SK-N-SH (cell line): ENCODE data around the gene CCDC167. TPM values are rescaled to one million over a fixed set of nuclear protein-coding genes. Genes with fewer than 3 reads are reported as not detected.

Source experiments
- CTCF ChIA-PET: fragments of 300-600, 350-600 bp; formaldehyde crosslinking; extraction: SDS; loops from one replicate; lab custom pipeline; 2021; lab: Yijun Ruan, JAX
- POLR2A ChIA-PET: fragments of 350-600 bp; sonication (Branson Sonifier 250); formaldehyde crosslinking; extraction: SDS; loops from one replicate; lab custom pipeline; 2020; ENCODE audit warnings: antibody characterized with exemption, inconsistent platforms; lab: Yijun Ruan, JAX
- DNase-seq: peaks from one replicate; pipeline ENCODE4 v3.0.0; 2012
- H2AFZ ChIP-seq: fragments of 200-600 bp; sonication (generic); 2 replicates; pipeline ENCODE4 v1.8.1; 2016; ENCODE audit warnings: antibody characterized with exemption, mild to moderate bottlenecking, low read depth
- H3F3A ChIP-seq: fragments of 200-600 bp; sonication (generic); replicated peaks from 2 replicates; pipeline ENCODE3; 2016; ENCODE audit warnings: antibody characterized with exemption, mild to moderate bottlenecking; ENCODE audit not compliant: insufficient read depth
- H3K27ac ChIP-seq, 2 experiments: fragments of 200-500 bp in 1 of 2; fragments of 200-600 bp in 1 of 2; sonication (Bioruptor generic) in 1 of 2; sonication (generic), shearing (Covaris generic) in 1 of 2; 2 replicates each; pipeline versions ENCODE4 v1.5.1 to v1.6.1; 2014 to 2016; ENCODE audit warnings: low read depth in 2 of 2, inconsistent platforms in 1 of 2, low read length in 1 of 2, mild to moderate bottlenecking in 1 of 2, mixed read lengths in 1 of 2
- H3K27me3 ChIP-seq: fragments of 200-600 bp; sonication (generic), shearing (Covaris generic); 2 replicates; pipeline ENCODE4 v1.6.1; 2016; ENCODE audit warnings: mixed run types; ENCODE audit not compliant: insufficient read depth
- H3K36me3 ChIP-seq, 2 experiments: fragments of 200-500 bp in 1 of 2; fragments of 200-600 bp in 1 of 2; sonication (Bioruptor generic) in 1 of 2; sonication (generic) in 1 of 2; replicated peaks in 1 of 2; 2 replicates each; pipeline versions ENCODE3 to v1.5.1; 2014 to 2016; ENCODE audit warnings: low read length in 1 of 2, mild to moderate bottlenecking in 1 of 2; ENCODE audit not compliant: insufficient read depth in 2 of 2, control insufficient read depth in 1 of 2
- H3K4me1 ChIP-seq, 2 experiments: fragments of 200-500 bp in 1 of 2; fragments of 200-600 bp in 1 of 2; sonication (Bioruptor generic) in 1 of 2; sonication (generic), shearing (Covaris generic) in 1 of 2; 2 replicates each; pipeline versions ENCODE4 v1.5.1 to v1.6.1; 2014 to 2016; ENCODE audit warnings: low read depth in 1 of 2, low read length in 1 of 2, mixed run types in 1 of 2; ENCODE audit not compliant: insufficient read depth in 2 of 2, control insufficient read depth in 1 of 2
- H3K4me2 ChIP-seq: fragments of 200-600 bp; sonication (generic), shearing (Covaris generic); 2 replicates; pipeline ENCODE4 v1.6.1; 2017; ENCODE audit warnings: mixed run types
- H3K4me3 ChIP-seq, 2 experiments: fragments of 200-500 bp in 1 of 2; fragments of 200-600 bp in 1 of 2; sonication (Bioruptor generic) in 1 of 2; sonication (generic), shearing (Covaris generic) in 1 of 2; 2 replicates each; pipeline versions ENCODE4 v1.5.1 to v1.8.1; 2014 to 2016; ENCODE audit warnings: low read depth in 2 of 2, inconsistent platforms in 1 of 2, low read length in 1 of 2, mild to moderate bottlenecking in 1 of 2, mixed read lengths in 1 of 2, moderate library complexity in 1 of 2
- H3K79me2 ChIP-seq: fragments of 200-600 bp; sonication (generic); 2 replicates; pipeline ENCODE4 v1.8.1; 2017; ENCODE audit warnings: mild to moderate bottlenecking; ENCODE audit not compliant: insufficient read depth
- H3K9ac ChIP-seq: fragments of 200-600 bp; sonication (generic); 2 replicates; pipeline ENCODE4 v1.6.1; 2017; ENCODE audit warnings: mixed run types
- H3K9me2 ChIP-seq: fragments of 200-600 bp; sonication (generic); 2 replicates; pipeline ENCODE4 v1.6.1; 2017; ENCODE audit warnings: mixed run types
- H3K9me3 ChIP-seq: fragments of 200-600 bp; sonication (generic); 2 replicates; pipeline ENCODE4 v1.6.1; 2017; ENCODE audit warnings: mixed run types, mild to moderate bottlenecking, moderate library complexity
- H4K20me1 ChIP-seq: fragments of 200-600 bp; sonication (generic); 2 replicates; pipeline ENCODE4 v1.6.1; 2017; ENCODE audit warnings: mild to moderate bottlenecking, mixed run types; ENCODE audit not compliant: insufficient read depth
- EP300 ChIP-seq, 2 experiments: IDR thresholded peaks; 2 replicates each; pipeline versions ENCODE4 v1.4.0 to v1.6.1; 2012; ENCODE audit warnings: borderline replicate concordance in 1 of 2, low read depth in 1 of 2, low read length in 1 of 2
- GATA2 ChIP-seq: sonication (generic); formaldehyde crosslinking; IDR thresholded peaks from 2 replicates; pipeline ENCODE4 v1.5.0; 2020; ENCODE audit warnings: mild to moderate bottlenecking, missing genetic modification reagents
- NRF1 ChIP-seq: IDR thresholded peaks from 2 replicates; pipeline ENCODE4 v1.6.1; 2012; ENCODE audit warnings: low read depth, mild to moderate bottlenecking, low read length
- TAF1 ChIP-seq: IDR thresholded peaks from 2 replicates; pipeline ENCODE4 v1.6.1; 2012; ENCODE audit warnings: low read depth, mild to moderate bottlenecking, low read length, moderate library complexity, borderline replicate concordance
- YY1 ChIP-seq: IDR thresholded peaks from 2 replicates; pipeline ENCODE4 v1.4.0; 2012; ENCODE audit warnings: low read depth, mild to moderate bottlenecking
- WGBS: methylation state at CpG from one replicate; pipeline ENCODE4 v1.1.6; 2017; ENCODE audit warnings: low lambda C conversion rate; 5-methylcytosine and 5-hydroxymethylcytosine counted together
- polyA plus RNA-seq, 3 experiments: library from polyadenylated mRNA; depleted of rRNA; stranded (reverse); fragments of >200 nt; gene quantifications; 2 replicates each; pipeline ENCODE4 v1.2.3, GENCODE V29; 2012
- TF ChIP-seq, protein P1 (sequence below): IDR thresholded peaks from 2 replicates; pipeline ENCODE4 v1.4.0; 2012; ENCODE audit warnings: low read depth, borderline replicate concordance
- TF ChIP-seq, protein P2 (sequence below): IDR thresholded peaks from 2 replicates; pipeline ENCODE4 v1.6.1; 2012; ENCODE audit warnings: mild to moderate bottlenecking, low read depth, low read length, moderate library complexity

CCDC167 gene
- polyA plus RNA-seq, 1 of the 3 experiments (the other 2 are of a cell fraction), result 49.1 TPM

DNA sequence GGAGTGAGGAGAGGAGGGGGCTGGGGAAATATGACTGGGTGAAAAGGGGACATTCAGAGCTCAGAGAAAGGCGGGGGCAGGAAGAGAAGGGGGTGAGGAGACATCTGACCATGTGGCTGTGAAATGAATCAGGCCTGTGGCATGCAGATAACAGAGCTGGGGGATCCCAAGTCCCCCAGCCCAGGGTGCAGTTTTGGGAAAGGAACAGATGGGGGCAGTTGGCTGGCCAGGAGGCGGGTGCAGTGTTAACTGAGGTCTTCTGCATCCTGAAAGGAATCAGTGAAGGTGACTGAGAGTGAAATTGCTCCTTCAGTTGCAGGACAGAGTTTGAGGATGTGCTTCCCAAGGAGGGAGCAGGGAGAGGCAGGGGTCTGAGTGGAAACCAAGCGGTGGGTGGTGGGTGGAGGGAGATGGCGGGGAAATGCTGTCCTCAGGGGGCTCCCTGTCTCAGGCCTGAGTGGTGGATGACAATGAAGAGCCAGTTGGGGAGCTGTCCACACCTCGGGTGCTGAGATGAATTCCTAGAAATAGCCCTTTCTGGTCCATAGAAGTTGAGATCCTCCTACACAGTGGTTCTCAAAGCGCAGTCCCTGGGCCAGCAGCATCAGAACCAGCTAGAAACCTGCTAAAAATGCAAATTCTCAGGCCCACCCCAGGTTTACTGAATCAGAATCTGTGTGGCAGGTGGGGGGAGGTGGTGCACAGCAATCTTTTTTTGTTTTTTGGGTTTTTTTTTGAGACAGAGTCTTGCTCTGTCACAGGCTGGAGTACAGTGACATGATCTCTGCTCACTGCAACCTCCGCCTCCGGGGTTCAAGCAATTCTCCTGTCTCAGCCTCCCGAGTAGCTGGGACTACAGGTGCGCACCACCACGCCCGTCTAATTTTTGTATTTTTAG is 26.0 kb upstream of the CCDC167 start:
- no peaks in the 10 kb centered on the region for H4K20me1 ChIP-seq
- TF ChIP-seq, protein P1, sequence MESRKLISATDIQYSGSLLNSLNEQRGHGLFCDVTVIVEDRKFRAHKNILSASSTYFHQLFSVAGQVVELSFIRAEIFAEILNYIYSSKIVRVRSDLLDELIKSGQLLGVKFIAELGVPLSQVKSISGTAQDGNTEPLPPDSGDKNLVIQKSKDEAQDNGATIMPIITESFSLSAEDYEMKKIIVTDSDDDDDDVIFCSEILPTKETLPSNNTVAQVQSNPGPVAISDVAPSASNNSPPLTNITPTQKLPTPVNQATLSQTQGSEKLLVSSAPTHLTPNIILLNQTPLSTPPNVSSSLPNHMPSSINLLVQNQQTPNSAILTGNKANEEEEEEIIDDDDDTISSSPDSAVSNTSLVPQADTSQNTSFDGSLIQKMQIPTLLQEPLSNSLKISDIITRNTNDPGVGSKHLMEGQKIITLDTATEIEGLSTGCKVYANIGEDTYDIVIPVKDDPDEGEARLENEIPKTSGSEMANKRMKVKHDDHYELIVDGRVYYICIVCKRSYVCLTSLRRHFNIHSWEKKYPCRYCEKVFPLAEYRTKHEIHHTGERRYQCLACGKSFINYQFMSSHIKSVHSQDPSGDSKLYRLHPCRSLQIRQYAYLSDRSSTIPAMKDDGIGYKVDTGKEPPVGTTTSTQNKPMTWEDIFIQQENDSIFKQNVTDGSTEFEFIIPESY, result no peak
- TF ChIP-seq EP300 (IDR thresholded peaks at IDR 0.05; ENCODE audit: borderline replicate concordance in 1 of 2, low read depth in 1 of 2, low read length in 1 of 2), result no peak
- TF ChIP-seq NRF1, result no peak
- TF ChIP-seq YY1, result no peak
- no peak for TF ChIP-seq TAF1
- TF ChIP-seq GATA2 (CRISPR knock-in tag), result no peak
- TF ChIP-seq, protein P2, sequence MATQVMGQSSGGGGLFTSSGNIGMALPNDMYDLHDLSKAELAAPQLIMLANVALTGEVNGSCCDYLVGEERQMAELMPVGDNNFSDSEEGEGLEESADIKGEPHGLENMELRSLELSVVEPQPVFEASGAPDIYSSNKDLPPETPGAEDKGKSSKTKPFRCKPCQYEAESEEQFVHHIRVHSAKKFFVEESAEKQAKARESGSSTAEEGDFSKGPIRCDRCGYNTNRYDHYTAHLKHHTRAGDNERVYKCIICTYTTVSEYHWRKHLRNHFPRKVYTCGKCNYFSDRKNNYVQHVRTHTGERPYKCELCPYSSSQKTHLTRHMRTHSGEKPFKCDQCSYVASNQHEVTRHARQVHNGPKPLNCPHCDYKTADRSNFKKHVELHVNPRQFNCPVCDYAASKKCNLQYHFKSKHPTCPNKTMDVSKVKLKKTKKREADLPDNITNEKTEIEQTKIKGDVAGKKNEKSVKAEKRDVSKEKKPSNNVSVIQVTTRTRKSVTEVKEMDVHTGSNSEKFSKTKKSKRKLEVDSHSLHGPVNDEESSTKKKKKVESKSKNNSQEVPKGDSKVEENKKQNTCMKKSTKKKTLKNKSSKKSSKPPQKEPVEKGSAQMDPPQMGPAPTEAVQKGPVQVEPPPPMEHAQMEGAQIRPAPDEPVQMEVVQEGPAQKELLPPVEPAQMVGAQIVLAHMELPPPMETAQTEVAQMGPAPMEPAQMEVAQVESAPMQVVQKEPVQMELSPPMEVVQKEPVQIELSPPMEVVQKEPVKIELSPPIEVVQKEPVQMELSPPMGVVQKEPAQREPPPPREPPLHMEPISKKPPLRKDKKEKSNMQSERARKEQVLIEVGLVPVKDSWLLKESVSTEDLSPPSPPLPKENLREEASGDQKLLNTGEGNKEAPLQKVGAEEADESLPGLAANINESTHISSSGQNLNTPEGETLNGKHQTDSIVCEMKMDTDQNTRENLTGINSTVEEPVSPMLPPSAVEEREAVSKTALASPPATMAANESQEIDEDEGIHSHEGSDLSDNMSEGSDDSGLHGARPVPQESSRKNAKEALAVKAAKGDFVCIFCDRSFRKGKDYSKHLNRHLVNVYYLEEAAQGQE, result peak; percentile 98
- TF ChIP-seq, all 33 proteins: peak for 1
- Histone ChIP-seq H3K27me3 (no peaks in the 10 kb centered on the region; the same call in 1 of the 2 replicates), H3K27ac (no peak overlapping the region), H2AFZ (no peak overlapping the region), H3K9ac (no peak overlapping the region), H3K9me3 (no peaks in the 10 kb centered on the region), H3K4me3 (no peak overlapping the region), H3K4me1 (peaks cover 0 to 5% of the 10 kb centered on the region in 2 experiments; a peak in 1 of 4 replicates), H3K36me3 (no peaks in the 10 kb centered on the region), H3K4me2 (no peak overlapping the region), H3K9me2 (no peaks in the 10 kb centered on the region), H3F3A (no peaks in the 10 kb centered on the region), H3K79me2 (no peaks in the 10 kb centered on the region)
- ChIA-PET POLR2A (interaction anchor here (0.8 kb wide), 1 partner anchor 53 kb away, joined by 3 read pairs; no protein-coding TSS in a partner anchor), CTCF (interaction anchor here (0.6 to 2.9 kb wide), 7 partner anchors 9 to 45 kb away, joined by 3 to 13 read pairs (median 4); no protein-coding TSS in a partner anchor)
- 57% methylated on average over 11 of the region's 12 CpGs for WGBS
- peak; percentile 60 for DNase-seq

DNA sequence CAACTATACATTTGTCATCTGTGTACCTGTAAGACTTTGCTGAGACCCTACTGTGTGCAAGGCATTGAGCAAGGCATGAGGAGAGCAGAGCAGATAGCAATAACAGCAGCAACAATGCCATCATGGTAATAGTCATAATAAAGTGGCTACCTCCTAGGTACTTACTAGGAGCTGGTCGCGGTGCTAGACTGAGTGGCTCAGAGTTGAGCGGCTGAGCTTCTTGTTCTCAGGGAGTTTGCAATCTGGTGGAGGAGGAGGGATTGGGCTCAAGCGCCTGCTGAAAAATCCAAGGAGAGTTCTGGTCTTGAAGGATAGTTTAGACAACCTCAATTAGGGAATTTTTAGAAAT is 25.3 kb upstream of the CCDC167 start:
- Histone ChIP-seq H2AFZ (no peak overlapping the region), H3K9me2 (no peaks in the 10 kb centered on the region), H3K27ac (no peak overlapping the region), H3K4me2 (no peak overlapping the region), H4K20me1 (no peaks in the 10 kb centered on the region), H3K4me3 (no peak overlapping the region), H3K4me1 (peaks cover 0 to 5% of the 10 kb centered on the region in 2 experiments; a peak in 1 of 4 replicates), H3K9ac (no peak overlapping the region), H3K27me3 (no peaks in the 10 kb centered on the region; the same call in 1 of the 2 replicates), H3K36me3 (no peaks in the 10 kb centered on the region), H3F3A (no peaks in the 10 kb centered on the region), H3K9me3 (no peaks in the 10 kb centered on the region), H3K79me2 (no peaks in the 10 kb centered on the region)
- no peak for TF ChIP-seq GATA2 (CRISPR knock-in tag)
- ChIA-PET CTCF (interaction anchor here (0.6 to 2.3 kb wide), 5 partner anchors 8 to 840 kb away, joined by 3 to 13 read pairs (median 4); no protein-coding TSS in a partner anchor), POLR2A (interaction anchor here (0.8 kb wide), 1 partner anchor 52 kb away, joined by 3 read pairs; no protein-coding TSS in a partner anchor)
- 89% methylated on average over 4 of the region's 4 CpGs for WGBS
- DNase-seq, result no peak
